C4-2B (cell line): ENCODE results near the gene OR6S1.

Source experiments
- H3K27ac ChIP-seq: fragments of 450-650 bp; 2 replicates; pipeline ENCODE4 v1.5.1; 2017
- ZFX ChIP-seq: fragments of 450-650 bp; IDR thresholded peaks from 2 replicates; pipeline ENCODE4 v1.6.1; 2017
- TF ChIP-seq, protein P1 (sequence below): fragments of 450-650 bp; conservative IDR thresholded peaks from 2 replicates; pipeline ENCODE4 v1.5.1; 2017; ENCODE audit warnings: mild to moderate bottlenecking

Gene OR6S1

DNA sequence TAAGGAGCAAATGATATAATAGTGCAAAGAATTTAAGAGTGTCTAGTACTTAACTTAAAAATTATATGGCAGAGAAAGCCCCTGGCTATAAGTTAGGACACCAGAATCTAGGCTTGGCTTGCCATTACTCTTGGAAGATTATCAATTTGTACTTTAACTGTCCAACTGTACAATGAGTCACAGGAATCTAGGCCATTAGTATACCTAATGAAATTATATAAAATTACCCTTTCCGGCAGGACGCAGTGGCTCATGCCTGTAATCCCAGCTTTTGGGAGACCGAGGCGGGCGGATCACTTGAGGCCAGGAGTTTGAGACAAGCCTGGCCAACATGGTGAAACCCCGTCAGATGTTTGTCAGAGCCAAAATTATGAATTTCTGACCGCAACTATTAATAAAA, 691 bp upstream of the OR6S1 start:
- TF ChIP-seq, protein P1, sequence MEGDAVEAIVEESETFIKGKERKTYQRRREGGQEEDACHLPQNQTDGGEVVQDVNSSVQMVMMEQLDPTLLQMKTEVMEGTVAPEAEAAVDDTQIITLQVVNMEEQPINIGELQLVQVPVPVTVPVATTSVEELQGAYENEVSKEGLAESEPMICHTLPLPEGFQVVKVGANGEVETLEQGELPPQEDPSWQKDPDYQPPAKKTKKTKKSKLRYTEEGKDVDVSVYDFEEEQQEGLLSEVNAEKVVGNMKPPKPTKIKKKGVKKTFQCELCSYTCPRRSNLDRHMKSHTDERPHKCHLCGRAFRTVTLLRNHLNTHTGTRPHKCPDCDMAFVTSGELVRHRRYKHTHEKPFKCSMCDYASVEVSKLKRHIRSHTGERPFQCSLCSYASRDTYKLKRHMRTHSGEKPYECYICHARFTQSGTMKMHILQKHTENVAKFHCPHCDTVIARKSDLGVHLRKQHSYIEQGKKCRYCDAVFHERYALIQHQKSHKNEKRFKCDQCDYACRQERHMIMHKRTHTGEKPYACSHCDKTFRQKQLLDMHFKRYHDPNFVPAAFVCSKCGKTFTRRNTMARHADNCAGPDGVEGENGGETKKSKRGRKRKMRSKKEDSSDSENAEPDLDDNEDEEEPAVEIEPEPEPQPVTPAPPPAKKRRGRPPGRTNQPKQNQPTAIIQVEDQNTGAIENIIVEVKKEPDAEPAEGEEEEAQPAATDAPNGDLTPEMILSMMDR, result no peak
- TF ChIP-seq ZFX, result no peak
- H3K27ac ChIP-seq, result no peak overlapping the region

DNA sequence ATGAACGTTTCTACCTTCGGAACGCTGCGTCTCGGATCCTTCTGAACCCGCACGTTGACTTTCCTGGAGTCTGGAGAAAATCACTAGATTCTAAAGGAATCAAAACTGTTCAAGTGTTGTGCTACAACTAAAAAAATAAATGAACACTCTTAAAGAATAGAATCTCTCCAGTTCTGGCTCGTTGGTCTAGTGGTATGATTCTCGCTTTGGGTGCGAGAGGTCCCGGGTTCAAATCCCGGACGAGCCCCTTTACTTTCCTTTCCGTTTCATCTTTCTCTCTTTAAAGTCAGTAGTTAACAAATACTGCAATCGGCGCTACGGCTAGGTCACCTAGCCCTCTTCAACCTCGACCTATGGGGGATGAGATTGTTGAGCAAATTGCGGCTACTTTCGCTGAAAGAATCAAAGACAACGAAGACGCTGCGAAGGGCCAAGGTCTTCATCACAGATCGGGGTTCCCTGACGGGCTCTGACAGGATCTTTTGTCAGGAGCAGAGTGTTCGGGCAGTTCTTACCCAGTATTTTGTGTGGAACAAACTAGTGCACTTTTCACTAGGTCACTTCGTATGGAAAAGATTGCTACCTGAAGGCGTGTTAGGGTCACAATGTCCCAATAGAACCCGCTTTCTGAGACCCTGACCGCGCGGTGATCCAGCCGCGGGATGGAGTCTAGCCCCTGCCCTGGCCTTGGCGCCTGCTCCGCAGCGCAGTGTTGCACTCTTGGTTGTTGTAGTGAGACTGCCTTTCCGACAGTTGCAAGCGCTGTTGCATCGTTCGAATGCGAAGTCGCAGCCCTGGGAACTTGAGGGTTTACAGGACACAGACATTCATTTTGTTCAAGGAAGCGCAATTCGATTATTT, 8.4 kb downstream of the OR6S1 start:
- H3K27ac ChIP-seq, result no peak overlapping the region
- TF ChIP-seq, protein P1, result no peak
- TF ChIP-seq ZFX, result no peak

DNA sequence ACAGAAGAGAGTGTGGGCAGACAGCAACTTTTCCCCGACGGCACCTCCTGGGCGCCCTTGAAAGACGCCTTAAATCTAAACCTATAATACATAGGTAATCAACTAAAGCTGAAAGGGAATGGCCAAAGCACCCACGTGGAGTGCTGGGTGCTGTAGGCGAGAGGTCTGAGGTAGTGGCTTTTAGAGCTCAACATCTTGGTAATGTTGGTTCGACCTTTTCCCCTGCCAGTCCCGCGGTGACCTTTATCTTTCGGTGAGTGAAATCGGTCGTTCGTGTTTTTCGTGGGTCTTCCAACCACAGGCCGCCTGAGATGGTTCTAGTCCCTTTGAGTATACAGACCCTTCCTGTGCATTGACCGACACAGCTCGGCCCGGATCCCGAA, 9.1 kb downstream of the OR6S1 start:
- H3K27ac ChIP-seq, result no peak overlapping the region
- TF ChIP-seq ZFX, result no peak
- TF ChIP-seq, protein P1, result no peak

DNA sequence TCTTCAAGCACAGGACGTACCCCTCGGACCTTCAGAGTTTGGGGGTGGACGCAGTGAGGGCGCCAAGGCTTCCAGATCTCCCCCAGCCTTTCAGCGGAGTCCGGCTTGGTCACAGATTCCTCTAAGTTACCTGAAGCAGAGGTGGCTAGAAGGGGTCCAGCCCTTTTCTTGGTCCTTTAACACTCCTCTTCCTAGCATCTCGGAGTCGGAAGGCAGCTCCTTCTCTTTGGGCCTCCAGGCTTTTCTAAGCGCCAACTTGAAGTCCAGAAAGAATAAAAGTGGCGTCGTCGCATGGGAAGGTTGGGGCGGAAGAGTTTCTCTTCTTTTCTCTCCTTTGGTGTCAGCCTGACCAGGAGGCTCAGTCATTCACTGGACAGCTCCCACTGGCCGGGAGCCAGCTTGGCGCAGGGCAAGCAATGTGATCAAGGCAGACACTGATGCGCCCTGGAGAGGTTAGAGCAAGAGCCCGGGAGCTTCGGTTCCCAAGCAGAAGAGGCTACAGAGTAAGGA, 9.6 kb downstream of the OR6S1 start:
- H3K27ac ChIP-seq, result no peak overlapping the region
- TF ChIP-seq, protein P1, result no peak
- TF ChIP-seq ZFX, result no peak

DNA sequence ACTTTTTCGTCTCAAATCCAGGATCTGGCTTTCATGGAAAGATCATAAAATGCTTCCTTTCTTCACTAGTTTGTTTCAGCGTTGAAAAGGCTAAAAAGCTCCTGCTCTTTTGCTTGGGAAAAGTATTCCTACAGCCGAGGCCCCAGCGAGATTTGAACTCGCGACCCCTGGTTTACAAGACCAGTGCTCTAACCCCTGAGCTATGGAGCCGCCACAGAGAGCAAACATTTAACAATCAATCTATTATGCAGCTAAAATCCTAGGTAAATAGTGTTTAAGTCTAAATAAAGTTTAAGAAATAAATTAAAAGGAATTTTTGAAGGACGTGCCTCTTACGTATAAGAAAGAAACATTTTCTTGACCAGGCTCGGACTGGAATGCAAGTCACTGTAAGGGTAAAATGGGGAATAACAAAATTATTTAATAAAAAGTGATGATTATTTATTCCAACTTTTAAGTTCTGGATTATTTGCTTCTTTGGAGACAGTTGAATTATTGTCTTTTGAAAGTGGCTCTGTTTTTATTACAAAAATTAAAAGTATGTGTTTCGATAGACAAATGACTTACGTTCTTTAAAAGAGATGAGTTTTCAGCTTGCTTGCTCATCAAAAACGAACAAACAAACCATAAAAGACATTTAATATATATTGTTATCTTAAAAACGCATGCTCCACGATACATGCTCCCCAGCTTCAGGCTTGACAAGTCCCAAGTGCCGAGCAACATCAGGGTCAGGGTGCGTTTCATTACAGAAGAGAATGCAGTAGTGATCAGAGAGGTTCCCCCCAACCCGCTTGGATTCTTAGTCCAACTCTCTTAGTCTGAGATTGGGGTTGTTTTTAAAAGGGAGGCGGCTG, 10.2 kb downstream of the OR6S1 start:
- no peak overlapping the region for H3K27ac ChIP-seq
- TF ChIP-seq, protein P1, result no peak
- no peak for TF ChIP-seq ZFX

DNA sequence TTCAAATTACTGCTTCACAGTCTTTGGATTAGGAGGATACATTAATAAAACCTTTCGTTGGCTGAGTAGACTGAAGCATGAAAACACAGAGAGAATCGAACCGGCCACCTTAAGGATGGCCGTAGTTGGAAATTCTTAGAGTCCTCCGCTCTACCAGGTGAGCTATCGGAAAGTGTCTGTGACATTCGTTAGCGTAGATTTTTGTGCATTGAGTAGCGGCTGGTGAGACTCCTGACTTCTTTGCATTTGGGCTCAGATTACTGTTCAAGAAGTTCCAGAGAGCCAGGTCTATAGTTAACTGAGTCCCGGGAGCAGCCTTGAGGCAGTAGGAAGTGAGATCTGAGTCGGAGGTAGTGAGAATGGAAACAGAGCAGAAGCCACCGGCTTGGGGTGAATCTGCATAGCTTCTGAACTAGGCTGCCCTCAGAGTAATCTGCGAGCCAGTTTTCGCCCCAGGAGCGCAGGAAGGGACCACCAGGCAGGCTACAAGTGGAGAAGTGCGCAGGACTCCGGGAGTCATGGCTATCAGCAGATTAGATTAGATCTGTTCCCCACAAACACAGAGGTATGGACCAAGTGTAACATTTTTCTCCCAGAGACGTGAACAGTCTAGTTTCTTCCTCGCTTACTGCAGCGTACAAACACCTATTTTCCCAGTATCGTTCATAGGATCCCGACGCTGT, 11.0 kb downstream of the OR6S1 start:
- no peak for TF ChIP-seq ZFX
- TF ChIP-seq, protein P1, result no peak
- H3K27ac ChIP-seq, result no peak overlapping the region
